ENCODE measurements around the gene CHRNE. TPM values are rescaled to one million over a fixed set of nuclear protein-coding genes. Genes with fewer than 3 reads are reported as not detected.
"Not testable (repeated sequence)": the region's sequence is repeated elsewhere in the genome, so short reads cannot be mapped to it uniquely, and the experiment has no call there.

CHRNE gene
- total RNA-seq, 1 donor from 2014 or later, result 0.98 TPM

DNA sequence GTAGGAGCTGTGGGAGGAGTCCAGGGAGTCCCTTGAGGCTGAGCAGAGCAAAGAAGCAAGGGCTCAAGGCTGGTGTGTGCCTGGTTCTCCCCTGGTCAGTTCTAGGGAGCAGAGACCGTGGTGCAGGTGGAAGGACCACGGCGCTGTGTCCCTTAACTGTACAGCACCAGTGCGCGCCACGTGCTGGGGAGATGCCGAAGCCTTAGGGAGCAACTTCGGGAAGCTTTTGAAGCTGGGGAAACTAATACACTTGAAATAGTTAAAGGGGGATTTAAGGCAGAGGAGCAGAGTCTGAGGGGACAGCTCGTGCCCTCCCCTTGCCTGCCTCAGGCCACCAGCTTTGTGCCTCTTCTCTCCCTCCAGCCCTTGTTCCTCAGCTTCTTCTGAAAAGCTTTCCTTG, 42.2 kb downstream of the CHRNE start:
- Histone ChIP-seq H3K4me1 (peaks cover 69% of the 10 kb centered on the region), H3K27ac (peak overlapping the region; percentile 60), H3K4me3 (peak overlapping the region in 1 of 2 donors; percentile 35), H3K27me3 (no peaks in the 10 kb centered on the region), H3K9me3 (no peaks in the 10 kb centered on the region), H3K36me3 (peaks cover 0 to 7% of the 10 kb centered on the region in 2 donors)
- DNase-seq (ENCODE audit: extremely low spot score in 2 of 2), result no peak
- intact Hi-C loops (cut with DNase I), result no loop called here
- TF ChIP-seq POLR2A (IDR thresholded peaks at IDR 0.05), result no peak
- TF ChIP-seq, protein P1, sequence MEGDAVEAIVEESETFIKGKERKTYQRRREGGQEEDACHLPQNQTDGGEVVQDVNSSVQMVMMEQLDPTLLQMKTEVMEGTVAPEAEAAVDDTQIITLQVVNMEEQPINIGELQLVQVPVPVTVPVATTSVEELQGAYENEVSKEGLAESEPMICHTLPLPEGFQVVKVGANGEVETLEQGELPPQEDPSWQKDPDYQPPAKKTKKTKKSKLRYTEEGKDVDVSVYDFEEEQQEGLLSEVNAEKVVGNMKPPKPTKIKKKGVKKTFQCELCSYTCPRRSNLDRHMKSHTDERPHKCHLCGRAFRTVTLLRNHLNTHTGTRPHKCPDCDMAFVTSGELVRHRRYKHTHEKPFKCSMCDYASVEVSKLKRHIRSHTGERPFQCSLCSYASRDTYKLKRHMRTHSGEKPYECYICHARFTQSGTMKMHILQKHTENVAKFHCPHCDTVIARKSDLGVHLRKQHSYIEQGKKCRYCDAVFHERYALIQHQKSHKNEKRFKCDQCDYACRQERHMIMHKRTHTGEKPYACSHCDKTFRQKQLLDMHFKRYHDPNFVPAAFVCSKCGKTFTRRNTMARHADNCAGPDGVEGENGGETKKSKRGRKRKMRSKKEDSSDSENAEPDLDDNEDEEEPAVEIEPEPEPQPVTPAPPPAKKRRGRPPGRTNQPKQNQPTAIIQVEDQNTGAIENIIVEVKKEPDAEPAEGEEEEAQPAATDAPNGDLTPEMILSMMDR (IDR thresholded peaks at IDR 0.05), result no peak
- no peak for TF ChIP-seq POLR2AphosphoS5 (IDR thresholded peaks at IDR 0.05; ENCODE audit: insufficient read depth in 1 of 2, low read depth in 1 of 2)

DNA sequence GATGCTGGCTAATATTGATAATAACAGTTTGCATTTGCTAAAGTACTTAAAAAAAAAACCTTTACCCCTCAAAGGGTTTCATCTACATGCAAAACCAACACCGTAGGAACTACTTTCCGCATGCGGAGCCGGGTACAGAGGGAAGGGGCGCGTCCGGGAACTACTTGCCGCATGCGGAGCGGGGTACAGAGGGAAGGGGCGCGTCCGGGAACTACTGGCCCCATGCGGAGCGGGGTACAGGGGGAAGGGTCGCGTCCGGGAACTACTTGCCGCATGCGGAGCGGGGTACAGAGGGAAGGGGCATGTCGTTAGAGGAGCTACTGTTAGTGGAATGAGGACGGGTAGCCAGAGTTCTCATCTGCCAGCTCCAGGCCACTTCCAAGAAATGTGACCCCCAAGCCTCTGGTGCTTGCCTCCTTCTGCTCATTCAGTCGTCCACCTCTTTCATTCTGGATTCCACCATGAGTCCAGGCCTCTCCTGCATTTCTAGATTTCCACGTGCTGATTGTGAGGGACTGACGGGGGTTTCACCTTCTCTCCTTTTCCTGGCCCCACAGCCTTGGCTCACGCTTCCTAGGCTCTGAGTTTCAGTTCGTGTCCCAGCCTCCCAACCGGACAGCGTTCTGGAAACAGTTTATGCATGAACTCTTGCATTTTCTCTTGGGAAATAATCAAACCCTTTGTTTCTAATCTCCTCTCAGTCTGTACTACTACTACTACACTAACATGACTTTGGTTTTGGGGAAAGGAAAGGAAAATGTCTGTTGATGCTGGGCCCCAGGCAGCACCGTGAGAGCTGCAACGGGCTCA, 42.9 kb downstream of the CHRNE start:
- peak overlapping the region in 1 of 2 donors; percentile 35 for H3K4me3 ChIP-seq
- peaks cover 72% of the 10 kb centered on the region for H3K4me1 ChIP-seq
- peak overlapping the region; percentile 60 for H3K27ac ChIP-seq

DNA sequence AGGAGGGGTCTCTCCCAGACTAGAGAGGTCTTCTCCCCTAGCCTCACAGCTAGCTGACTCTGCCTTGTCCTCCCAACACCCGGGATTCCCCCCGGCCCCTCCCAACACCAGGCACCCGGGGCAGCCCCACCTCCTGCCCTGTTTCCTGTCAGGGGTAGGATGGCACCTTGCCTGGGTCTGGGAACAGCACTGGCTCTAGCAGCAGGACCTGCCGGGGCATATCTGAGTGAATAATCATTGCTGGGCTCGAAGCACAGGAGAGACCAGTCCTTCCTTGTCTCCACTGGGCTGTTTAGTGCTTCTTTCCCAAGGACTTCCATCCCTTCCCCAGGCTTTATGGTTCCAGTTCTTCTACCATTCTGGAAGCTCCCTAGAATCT, 44.0 kb downstream of the CHRNE start:
- Histone ChIP-seq H3K27me3 (no peaks in the 10 kb centered on the region), H3K27ac (peak overlapping the region; percentile 60), H3K9me3 (no peaks in the 10 kb centered on the region), H3K4me3 (peak overlapping the region in 1 of 2 donors; percentile 35), H3K4me1 (peaks cover 83% of the 10 kb centered on the region), H3K36me3 (peaks cover 0 to 7% of the 10 kb centered on the region in 2 donors)
- no peak for DNase-seq (ENCODE audit: extremely low spot score in 2 of 2)
- intact Hi-C loops (cut with DNase I), result no loop called here
- TF ChIP-seq POLR2AphosphoS5 (IDR thresholded peaks at IDR 0.05; ENCODE audit: insufficient read depth in 1 of 2, low read depth in 1 of 2) (peak; percentile 58 to 61), POLR2A (IDR thresholded peaks at IDR 0.05) (no peak)
- TF ChIP-seq, protein P1 (IDR thresholded peaks at IDR 0.05), result no peak

More for the DNA sequence above, 42.9 kb downstream of the CHRNE start:
- TF ChIP-seq, protein P1 (IDR thresholded peaks at IDR 0.05), result no peak
- TF ChIP-seq POLR2A (IDR thresholded peaks at IDR 0.05) (no peak), POLR2AphosphoS5 (IDR thresholded peaks at IDR 0.05; ENCODE audit: insufficient read depth in 1 of 2, low read depth in 1 of 2) (no peak)
- no peak for DNase-seq (ENCODE audit: extremely low spot score in 2 of 2)
- no peaks in the 10 kb centered on the region for H3K27me3 ChIP-seq
- intact Hi-C loops (cut with DNase I), result no loop called here
- H3K36me3 ChIP-seq, result peaks cover 0 to 7% of the 10 kb centered on the region in 2 donors
- no peaks in the 10 kb centered on the region for H3K9me3 ChIP-seq

- TF ChIP-seq POLR2A (IDR thresholded peaks at IDR 0.05), result no peak
- TF ChIP-seq, protein P1 (IDR thresholded peaks at IDR 0.05), result no peak
- TF ChIP-seq POLR2AphosphoS5 (IDR thresholded peaks at IDR 0.05; ENCODE audit: insufficient read depth in 1 of 2, low read depth in 1 of 2), result no peak
- DNase-seq (ENCODE audit: extremely low spot score in 2 of 2), result no peak
- H3K9me3 ChIP-seq, result no peaks in the 10 kb centered on the region
- peak overlapping the region; percentile 60 for H3K27ac ChIP-seq
- intact Hi-C loops (cut with DNase I), result no loop called here
- H3K36me3 ChIP-seq, result peaks cover 0 to 7% of the 10 kb centered on the region in 2 donors
- H3K4me3 ChIP-seq, result no peak overlapping the region
- no peaks in the 10 kb centered on the region for H3K27me3 ChIP-seq
- peaks cover 89% of the 10 kb centered on the region for H3K4me1 ChIP-seq
Observed at GRCh38 chr17:4858068-4858881, 44.6 kb downstream of the CHRNE start.

DNA sequence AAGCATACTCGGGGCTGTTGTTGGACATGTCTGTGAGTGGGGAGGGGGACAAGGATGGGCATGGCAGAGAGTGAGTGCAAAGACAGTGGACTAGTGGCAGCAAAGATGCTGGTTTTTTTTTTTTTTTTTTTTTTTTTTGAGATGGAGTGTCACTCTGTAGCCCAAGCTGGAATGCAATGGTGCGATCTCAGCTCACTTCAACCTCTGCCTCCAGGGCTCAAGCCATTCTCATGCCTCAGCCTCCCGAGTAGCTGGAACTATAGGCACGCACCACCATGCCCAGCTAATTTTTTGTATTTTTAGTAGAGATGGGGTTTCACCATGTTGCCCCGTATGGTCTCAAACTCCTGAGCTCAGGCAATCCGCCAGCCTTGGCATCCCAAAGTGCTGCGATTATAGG, 45.6 kb downstream of the CHRNE start:
- H3K4me3 ChIP-seq; H3K36me3 ChIP-seq; H3K9me3 ChIP-seq; DNase-seq (ENCODE audit: extremely low spot score in 2 of 2); intact Hi-C loops (cut with DNase I); H3K27me3 ChIP-seq; H3K27ac ChIP-seq: not testable (repeated sequence)
- H3K4me1 ChIP-seq, result peaks cover 80% of the 10 kb centered on the region
